ENCODE results near the gene COL4A2.

Gene COL4A2

DNA sequence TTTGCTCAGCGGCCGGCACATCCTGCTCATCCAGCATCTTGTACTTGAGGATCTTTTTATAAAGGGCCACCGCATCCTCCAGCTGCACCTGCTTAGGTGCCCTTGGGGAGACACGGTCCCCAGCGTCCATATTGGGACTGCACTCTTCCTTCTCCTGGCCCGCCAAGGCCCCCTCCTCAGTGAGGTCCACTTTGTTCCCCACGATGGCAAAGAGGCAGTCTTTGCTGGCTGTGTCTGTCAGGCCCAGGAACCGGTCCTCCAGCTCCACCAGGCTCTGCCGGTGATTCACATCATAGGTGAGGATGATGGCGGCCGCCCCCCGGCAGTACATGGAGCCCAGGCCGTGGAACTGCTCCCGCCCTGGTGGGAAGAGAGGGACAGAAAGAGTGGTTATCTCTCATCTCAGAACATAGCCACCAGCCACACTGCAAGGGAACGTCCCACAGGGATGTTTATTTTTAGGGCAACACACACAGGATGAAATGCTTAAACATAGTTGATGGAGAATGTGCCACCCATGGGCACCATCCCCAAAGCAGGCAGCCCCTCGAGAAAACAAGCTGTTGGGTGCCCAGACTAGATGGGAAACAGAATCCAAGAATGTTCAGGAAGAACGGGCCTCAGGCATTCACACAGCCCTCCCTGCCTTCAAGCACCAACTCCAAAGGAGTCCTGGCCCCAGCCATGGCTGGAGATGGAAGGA, 216.9 kb downstream of the COL4A2 start:
- no peak overlapping the region for H3K4me3 ChIP-seq (ENCODE audit: control insufficient read depth, low read depth, low read length)
- DNase-seq (ENCODE audit: low read depth) = no peak

DNA sequence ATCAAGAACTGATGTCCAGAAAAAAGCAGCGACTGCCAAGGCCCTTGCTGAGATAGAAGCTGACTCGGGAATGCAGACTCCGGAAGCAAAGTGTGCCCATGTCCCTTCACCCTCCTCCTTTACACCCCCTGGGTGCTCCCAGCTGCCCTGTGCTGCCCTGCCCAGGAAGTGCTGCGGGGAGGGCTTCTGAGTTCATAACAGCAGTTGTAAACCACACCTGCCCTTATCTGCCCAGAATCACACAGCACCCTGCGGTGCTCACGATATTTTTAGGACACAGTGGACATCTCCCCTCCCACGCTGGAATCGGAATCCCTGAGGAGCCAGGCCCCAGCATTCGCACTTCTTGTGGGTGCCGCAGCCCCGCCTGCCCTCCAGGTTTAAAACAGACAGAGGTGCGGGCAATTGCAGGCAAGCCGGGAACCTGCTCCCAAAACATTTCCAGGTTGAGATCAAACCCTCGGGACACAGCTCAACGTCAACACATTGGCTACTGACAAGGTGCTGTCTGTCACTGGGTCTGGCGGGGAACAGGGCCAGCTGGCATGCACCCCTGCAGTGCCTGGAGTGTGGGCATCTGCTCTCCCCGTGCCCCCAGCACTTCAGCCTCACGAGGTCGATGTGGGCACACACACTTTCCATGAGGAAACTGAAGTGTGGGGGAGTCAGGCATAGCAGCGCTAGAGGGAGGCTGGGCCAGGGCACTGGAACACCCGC, 217.6 kb downstream of the COL4A2 start:
- no peak for DNase-seq (ENCODE audit: low read depth)
- H3K4me3 ChIP-seq (ENCODE audit: control insufficient read depth, low read depth, low read length) = no peak overlapping the region
- TF ChIP-seq, protein P1, sequence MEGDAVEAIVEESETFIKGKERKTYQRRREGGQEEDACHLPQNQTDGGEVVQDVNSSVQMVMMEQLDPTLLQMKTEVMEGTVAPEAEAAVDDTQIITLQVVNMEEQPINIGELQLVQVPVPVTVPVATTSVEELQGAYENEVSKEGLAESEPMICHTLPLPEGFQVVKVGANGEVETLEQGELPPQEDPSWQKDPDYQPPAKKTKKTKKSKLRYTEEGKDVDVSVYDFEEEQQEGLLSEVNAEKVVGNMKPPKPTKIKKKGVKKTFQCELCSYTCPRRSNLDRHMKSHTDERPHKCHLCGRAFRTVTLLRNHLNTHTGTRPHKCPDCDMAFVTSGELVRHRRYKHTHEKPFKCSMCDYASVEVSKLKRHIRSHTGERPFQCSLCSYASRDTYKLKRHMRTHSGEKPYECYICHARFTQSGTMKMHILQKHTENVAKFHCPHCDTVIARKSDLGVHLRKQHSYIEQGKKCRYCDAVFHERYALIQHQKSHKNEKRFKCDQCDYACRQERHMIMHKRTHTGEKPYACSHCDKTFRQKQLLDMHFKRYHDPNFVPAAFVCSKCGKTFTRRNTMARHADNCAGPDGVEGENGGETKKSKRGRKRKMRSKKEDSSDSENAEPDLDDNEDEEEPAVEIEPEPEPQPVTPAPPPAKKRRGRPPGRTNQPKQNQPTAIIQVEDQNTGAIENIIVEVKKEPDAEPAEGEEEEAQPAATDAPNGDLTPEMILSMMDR (conservative IDR thresholded peaks at IDR 0.05; ENCODE audit: control insufficient read depth, insufficient read depth, low read depth, low read length) = no peak

More for the DNA sequence above, 216.9 kb downstream of the COL4A2 start:
- TF ChIP-seq, protein P1 (conservative IDR thresholded peaks at IDR 0.05; ENCODE audit: control insufficient read depth, insufficient read depth, low read depth, low read length) = no peak

DNA sequence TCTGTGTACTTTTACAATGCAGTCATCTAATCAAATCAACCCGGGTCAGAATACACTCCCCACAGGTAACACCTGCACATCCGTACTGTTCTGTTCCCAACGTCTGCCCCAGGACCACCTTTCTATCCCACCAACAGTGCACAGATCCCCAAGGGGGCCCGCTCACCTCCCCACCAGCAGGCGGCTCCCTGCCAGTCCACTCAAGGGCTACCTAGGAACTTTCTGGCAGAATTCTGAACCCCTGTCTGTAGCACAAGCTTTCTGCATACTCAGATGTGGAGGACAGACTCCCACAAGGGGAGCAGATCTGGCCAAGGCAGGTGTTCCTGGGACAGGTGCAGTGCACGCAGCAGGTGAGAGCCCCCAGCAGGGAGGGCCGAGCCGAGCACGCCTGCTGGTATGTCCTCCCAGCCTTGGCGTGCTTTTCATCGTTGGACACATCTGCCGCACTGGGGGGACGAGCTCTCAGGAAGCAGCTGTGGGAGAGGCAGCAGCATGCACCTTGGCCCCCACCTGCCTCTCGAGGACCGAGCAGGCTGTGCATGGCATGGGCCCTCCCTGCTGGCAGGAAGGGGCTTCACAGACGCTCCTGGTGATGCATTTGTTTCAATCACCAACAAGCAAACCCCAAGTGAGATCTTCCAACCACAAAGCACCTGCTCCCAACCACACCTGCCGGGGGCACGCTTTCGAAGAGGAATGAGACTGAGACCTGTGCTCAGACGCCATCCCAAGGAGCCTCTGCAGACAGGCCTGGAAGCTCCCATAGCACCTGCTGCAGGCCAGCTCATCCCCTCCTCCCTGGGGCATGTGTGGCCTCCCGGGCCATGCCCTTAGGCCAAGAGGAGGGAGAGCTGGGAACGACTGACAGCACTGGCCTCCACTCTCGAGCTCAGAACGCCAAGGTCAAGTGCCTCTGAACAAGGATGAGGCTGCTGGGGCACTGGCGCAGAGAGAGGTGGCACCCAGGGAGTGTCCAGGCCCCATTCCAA, 218.5 kb downstream of the COL4A2 start:
- TF ChIP-seq, protein P1 (conservative IDR thresholded peaks at IDR 0.05; ENCODE audit: control insufficient read depth, insufficient read depth, low read depth, low read length) = no peak
- DNase-seq (ENCODE audit: low read depth) = no peak

DNA sequence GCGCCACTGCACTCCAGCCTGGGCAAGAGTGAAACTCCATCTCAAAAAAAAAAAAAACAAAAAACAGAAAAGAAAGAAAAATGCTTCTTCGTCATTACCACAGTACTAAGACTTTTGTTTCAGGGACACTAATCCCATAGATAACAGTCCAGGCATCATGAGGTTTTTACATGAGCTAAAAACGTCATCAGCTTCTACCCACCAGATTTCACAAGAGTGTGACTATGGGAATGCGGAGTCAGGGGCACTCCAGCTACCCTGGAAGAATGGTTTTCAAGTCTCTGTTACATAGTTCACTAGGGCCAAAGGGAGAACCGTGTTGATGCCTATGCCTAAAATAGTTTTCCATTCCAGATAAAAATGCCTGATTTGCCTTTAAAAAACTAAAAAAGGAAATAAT, 221.3 kb downstream of the COL4A2 start:
- DNase-seq (ENCODE audit: low read depth) = peak; percentile 73
- TF ChIP-seq, protein P1 (conservative IDR thresholded peaks at IDR 0.05; ENCODE audit: control insufficient read depth, insufficient read depth, low read depth, low read length) = no peak
- H3K4me3 ChIP-seq (ENCODE audit: control insufficient read depth, low read depth, low read length) = no peak overlapping the region

More for the DNA sequence above, 218.5 kb downstream of the COL4A2 start:
- no peak overlapping the region for H3K4me3 ChIP-seq (ENCODE audit: control insufficient read depth, low read depth, low read length)

DNA sequence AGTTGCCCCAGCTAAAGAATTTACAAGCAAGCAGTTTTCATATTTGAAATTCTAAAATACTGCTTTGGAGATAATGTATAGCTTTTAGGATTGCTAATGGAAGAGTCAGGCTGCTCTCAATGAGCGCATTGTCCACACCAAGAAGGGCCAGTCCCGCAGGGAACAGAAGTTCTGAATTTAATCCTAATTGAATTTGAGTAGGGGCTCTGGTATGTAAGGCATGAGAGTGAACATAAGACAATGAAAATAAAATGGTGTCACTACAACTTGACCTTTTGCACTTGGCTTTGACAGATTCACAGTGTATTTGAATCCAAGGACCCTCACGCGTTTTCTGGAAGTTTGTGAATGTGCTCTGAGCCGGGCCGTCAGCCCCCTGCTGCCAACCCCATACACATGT, 221.8 kb downstream of the COL4A2 start:
- no peak for DNase-seq (ENCODE audit: low read depth)
- H3K4me3 ChIP-seq (ENCODE audit: control insufficient read depth, low read depth, low read length) = no peak overlapping the region
- TF ChIP-seq, protein P1 (conservative IDR thresholded peaks at IDR 0.05; ENCODE audit: control insufficient read depth, insufficient read depth, low read depth, low read length) = no peak
